ENCODE measurements around the gene GIPC3.
A peak's percentile ranks its signal among the peaks of the same experiment; 100 is the strongest.

The GIPC3 gene

DNA sequence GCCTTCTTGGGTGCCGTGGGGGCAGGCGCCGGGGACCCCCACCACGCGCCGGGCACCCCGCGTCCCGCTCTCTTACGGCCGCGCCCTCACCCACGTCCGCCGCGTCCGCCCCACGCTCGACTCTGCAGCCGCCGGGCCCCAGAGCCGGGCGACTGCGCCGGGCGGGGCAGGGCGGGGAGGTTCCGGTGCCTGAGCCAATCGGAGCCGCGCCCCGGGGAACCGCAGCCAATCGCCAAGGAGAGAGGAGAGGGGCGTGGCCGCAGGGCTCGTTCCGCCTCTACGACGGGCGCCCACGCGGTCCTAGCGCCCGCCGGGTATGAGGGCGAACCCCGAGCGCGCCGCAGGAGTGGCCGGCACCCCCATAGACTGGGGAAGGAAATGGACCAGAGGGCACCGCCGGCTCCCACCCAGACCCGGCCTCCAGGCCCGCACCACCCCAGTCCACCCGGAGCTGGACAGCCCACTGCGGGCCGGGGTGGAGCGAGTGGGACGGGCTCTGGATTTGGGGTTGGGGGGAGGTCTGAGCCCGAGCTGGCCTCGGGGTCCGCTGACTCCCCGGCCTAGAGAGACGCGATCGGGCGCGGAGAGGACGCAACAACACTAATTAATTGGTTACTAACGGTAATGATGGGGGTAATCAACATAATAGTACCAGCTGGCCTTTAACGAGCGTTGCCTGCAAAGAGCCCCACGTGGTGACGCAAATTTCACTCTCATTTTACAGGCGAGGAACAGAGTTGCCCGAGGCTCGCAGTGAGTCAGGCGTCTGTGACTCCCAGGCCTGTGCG is 27.6 kb upstream of the GIPC3 start, which contains the start of gene MFSD12 (continued):
- peak; percentile 99 for TF ChIP-seq ZNF223 (tag by site-specific recombination; IDR thresholded peaks at IDR 0.05)
- TF ChIP-seq, protein P1, sequence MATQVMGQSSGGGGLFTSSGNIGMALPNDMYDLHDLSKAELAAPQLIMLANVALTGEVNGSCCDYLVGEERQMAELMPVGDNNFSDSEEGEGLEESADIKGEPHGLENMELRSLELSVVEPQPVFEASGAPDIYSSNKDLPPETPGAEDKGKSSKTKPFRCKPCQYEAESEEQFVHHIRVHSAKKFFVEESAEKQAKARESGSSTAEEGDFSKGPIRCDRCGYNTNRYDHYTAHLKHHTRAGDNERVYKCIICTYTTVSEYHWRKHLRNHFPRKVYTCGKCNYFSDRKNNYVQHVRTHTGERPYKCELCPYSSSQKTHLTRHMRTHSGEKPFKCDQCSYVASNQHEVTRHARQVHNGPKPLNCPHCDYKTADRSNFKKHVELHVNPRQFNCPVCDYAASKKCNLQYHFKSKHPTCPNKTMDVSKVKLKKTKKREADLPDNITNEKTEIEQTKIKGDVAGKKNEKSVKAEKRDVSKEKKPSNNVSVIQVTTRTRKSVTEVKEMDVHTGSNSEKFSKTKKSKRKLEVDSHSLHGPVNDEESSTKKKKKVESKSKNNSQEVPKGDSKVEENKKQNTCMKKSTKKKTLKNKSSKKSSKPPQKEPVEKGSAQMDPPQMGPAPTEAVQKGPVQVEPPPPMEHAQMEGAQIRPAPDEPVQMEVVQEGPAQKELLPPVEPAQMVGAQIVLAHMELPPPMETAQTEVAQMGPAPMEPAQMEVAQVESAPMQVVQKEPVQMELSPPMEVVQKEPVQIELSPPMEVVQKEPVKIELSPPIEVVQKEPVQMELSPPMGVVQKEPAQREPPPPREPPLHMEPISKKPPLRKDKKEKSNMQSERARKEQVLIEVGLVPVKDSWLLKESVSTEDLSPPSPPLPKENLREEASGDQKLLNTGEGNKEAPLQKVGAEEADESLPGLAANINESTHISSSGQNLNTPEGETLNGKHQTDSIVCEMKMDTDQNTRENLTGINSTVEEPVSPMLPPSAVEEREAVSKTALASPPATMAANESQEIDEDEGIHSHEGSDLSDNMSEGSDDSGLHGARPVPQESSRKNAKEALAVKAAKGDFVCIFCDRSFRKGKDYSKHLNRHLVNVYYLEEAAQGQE (tag by site-specific recombination; IDR thresholded peaks at IDR 0.05): peak; percentile 61
- no peak for TF ChIP-seq ZNF792 (tag by site-specific recombination; IDR thresholded peaks at IDR 0.05)
- TF ChIP-seq FEZF1 (tag by site-specific recombination; IDR thresholded peaks at IDR 0.05): peak; percentile 61
- TF ChIP-seq ZSCAN23 (tag by site-specific recombination; IDR thresholded peaks at IDR 0.05): peak; percentile 64; the same call in 1 of the 2 replicates
- TF ChIP-seq, protein P2, sequence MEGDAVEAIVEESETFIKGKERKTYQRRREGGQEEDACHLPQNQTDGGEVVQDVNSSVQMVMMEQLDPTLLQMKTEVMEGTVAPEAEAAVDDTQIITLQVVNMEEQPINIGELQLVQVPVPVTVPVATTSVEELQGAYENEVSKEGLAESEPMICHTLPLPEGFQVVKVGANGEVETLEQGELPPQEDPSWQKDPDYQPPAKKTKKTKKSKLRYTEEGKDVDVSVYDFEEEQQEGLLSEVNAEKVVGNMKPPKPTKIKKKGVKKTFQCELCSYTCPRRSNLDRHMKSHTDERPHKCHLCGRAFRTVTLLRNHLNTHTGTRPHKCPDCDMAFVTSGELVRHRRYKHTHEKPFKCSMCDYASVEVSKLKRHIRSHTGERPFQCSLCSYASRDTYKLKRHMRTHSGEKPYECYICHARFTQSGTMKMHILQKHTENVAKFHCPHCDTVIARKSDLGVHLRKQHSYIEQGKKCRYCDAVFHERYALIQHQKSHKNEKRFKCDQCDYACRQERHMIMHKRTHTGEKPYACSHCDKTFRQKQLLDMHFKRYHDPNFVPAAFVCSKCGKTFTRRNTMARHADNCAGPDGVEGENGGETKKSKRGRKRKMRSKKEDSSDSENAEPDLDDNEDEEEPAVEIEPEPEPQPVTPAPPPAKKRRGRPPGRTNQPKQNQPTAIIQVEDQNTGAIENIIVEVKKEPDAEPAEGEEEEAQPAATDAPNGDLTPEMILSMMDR (tag by site-specific recombination; IDR thresholded peaks at IDR 0.05): no peak
- TF ChIP-seq KLF8 (tag by site-specific recombination; IDR thresholded peaks at IDR 0.05): peak; percentile 99
- no peak for TF ChIP-seq ZNF175 (tag by site-specific recombination; IDR thresholded peaks at IDR 0.05)
- TF ChIP-seq, protein P3, sequence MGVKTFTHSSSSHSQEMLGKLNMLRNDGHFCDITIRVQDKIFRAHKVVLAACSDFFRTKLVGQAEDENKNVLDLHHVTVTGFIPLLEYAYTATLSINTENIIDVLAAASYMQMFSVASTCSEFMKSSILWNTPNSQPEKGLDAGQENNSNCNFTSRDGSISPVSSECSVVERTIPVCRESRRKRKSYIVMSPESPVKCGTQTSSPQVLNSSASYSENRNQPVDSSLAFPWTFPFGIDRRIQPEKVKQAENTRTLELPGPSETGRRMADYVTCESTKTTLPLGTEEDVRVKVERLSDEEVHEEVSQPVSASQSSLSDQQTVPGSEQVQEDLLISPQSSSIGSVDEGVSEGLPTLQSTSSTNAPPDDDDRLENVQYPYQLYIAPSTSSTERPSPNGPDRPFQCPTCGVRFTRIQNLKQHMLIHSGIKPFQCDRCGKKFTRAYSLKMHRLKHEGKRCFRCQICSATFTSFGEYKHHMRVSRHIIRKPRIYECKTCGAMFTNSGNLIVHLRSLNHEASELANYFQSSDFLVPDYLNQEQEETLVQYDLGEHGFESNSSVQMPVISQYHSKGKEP (tag by site-specific recombination; IDR thresholded peaks at IDR 0.05): no peak
- TF ChIP-seq, protein P4, sequence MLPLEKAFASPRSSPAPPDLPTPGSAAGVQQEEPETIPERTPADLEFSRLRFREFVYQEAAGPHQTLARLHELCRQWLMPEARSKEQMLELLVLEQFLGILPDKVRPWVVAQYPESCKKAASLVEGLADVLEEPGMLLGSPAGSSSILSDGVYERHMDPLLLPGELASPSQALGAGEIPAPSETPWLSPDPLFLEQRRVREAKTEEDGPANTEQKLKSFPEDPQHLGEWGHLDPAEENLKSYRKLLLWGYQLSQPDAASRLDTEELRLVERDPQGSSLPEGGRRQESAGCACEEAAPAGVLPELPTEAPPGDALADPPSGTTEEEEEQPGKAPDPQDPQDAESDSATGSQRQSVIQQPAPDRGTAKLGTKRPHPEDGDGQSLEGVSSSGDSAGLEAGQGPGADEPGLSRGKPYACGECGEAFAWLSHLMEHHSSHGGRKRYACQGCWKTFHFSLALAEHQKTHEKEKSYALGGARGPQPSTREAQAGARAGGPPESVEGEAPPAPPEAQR (tag by site-specific recombination; IDR thresholded peaks at IDR 0.05): no peak; the same call in 1 of the 2 replicates
- peak; percentile 79; the same call in 1 of the 2 replicates for TF ChIP-seq ZBTB7A (tag by site-specific recombination; IDR thresholded peaks at IDR 0.05; ENCODE audit: low read depth)
- no peak for TF ChIP-seq ZNF112 (tag by site-specific recombination; IDR thresholded peaks at IDR 0.05)
- TF ChIP-seq ZNF629 (tag by site-specific recombination; IDR thresholded peaks at IDR 0.05): peak; percentile 79
- TF ChIP-seq, protein P5, sequence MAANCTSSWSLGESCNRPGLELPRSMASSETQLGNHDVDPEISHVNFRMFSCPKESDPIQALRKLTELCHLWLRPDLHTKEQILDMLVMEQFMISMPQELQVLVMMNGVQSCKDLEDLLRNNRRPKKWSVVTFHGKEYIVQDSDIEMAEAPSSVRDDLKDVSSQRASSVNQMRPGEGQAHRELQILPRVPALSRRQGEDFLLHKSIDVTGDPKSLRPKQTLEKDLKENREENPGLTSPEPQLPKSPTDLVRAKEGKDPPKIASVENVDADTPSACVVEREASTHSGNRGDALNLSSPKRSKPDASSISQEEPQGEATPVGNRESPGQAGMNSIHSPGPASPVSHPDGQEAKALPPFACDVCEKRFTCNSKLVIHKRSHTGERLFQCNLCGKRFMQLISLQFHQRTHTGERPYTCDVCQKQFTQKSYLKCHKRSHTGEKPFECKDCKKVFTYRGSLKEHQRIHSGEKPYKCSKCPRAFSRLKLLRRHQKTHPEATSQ (tag by site-specific recombination; IDR thresholded peaks at IDR 0.05): peak; percentile 88; the same call in 1 of the 2 replicates
- no peak for TF ChIP-seq ZNF830 (tag by site-specific recombination; IDR thresholded peaks at IDR 0.05; ENCODE audit: low read depth)
- TF ChIP-seq ZSCAN30 (tag by site-specific recombination; IDR thresholded peaks at IDR 0.05): no peak; the same call in 1 of the 2 replicates
- TF ChIP-seq, protein P6, sequence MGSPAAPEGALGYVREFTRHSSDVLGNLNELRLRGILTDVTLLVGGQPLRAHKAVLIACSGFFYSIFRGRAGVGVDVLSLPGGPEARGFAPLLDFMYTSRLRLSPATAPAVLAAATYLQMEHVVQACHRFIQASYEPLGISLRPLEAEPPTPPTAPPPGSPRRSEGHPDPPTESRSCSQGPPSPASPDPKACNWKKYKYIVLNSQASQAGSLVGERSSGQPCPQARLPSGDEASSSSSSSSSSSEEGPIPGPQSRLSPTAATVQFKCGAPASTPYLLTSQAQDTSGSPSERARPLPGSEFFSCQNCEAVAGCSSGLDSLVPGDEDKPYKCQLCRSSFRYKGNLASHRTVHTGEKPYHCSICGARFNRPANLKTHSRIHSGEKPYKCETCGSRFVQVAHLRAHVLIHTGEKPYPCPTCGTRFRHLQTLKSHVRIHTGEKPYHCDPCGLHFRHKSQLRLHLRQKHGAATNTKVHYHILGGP (tag by site-specific recombination; IDR thresholded peaks at IDR 0.05): no peak
- no peak for TF ChIP-seq ZNF16 (tag by site-specific recombination; IDR thresholded peaks at IDR 0.05; ENCODE audit: low read depth)
- no peak for TF ChIP-seq ZNF621 (tag by site-specific recombination; IDR thresholded peaks at IDR 0.05)
- TF ChIP-seq ZNF560 (tag by site-specific recombination; IDR thresholded peaks at IDR 0.05; ENCODE audit: borderline replicate concordance): no peak
- TF ChIP-seq, protein P7, sequence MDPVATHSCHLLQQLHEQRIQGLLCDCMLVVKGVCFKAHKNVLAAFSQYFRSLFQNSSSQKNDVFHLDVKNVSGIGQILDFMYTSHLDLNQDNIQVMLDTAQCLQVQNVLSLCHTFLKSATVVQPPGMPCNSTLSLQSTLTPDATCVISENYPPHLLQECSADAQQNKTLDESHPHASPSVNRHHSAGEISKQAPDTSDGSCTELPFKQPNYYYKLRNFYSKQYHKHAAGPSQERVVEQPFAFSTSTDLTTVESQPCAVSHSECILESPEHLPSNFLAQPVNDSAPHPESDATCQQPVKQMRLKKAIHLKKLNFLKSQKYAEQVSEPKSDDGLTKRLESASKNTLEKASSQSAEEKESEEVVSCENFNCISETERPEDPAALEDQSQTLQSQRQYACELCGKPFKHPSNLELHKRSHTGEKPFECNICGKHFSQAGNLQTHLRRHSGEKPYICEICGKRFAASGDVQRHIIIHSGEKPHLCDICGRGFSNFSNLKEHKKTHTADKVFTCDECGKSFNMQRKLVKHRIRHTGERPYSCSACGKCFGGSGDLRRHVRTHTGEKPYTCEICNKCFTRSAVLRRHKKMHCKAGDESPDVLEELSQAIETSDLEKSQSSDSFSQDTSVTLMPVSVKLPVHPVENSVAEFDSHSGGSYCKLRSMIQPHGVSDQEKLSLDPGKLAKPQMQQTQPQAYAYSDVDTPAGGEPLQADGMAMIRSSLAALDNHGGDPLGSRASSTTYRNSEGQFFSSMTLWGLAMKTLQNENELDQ (tag by site-specific recombination; IDR thresholded peaks at IDR 0.05; ENCODE audit: low read depth): no peak
- TF ChIP-seq ZNF521 (tag by site-specific recombination; IDR thresholded peaks at IDR 0.05): no peak
